Calu3 (cell line): ENCODE data around the gene DRD3. TPM values are rescaled to one million over a fixed set of nuclear protein-coding genes. Genes with fewer than 3 reads are reported as not detected.

ENCODE experiments used
- BruUV-seq: library from RNA; stranded (reverse); fragments of 400-500 nt; replicated peaks from 2 replicates; lab custom pipeline; 2021; lab: Mats Ljungman, UMichigan
- CTCF ChIA-PET: fragments of 300-600 bp; sonication (Branson Sonifier 250); formaldehyde crosslinking; loops from one replicate; lab custom pipeline; 2022; ENCODE audit warnings: antibody characterized with exemption; lab: Charles Lee
- DNase-seq: peaks from one replicate; pipeline ENCODE4 v3.0.0; 2022
- H3K27ac Mint-ChIP-seq: one replicate; pipeline ENCODE4 v1.8.0; 2022; ENCODE audit warnings: mixed read lengths; ENCODE audit not compliant: unreplicated experiment
- H3K27me3 Mint-ChIP-seq: one replicate; pipeline ENCODE4 v1.8.0; 2022; ENCODE audit warnings: mixed read lengths; ENCODE audit not compliant: unreplicated experiment
- H3K36me3 Mint-ChIP-seq: one replicate; pipeline ENCODE4 v1.8.0; 2022; ENCODE audit warnings: mild to moderate bottlenecking, moderate library complexity, mixed read lengths; ENCODE audit not compliant: insufficient read depth, unreplicated experiment
- H3K4me1 Mint-ChIP-seq: one replicate; pipeline ENCODE4 v1.8.0; 2022; ENCODE audit warnings: mild to moderate bottlenecking, low read depth, mixed read lengths; ENCODE audit not compliant: unreplicated experiment
- H3K4me3 Mint-ChIP-seq: one replicate; pipeline ENCODE4 v1.8.0; 2022; ENCODE audit warnings: mild to moderate bottlenecking, low read depth, moderate library complexity, mixed read lengths; ENCODE audit not compliant: unreplicated experiment
- H3K9me3 Mint-ChIP-seq: one replicate; pipeline ENCODE4 v1.8.0; 2022; ENCODE audit warnings: low read depth, mixed read lengths; ENCODE audit not compliant: unreplicated experiment
- intact Hi-C: fragments of 100-400 bp; cut with micrococcal nuclease; formaldehyde crosslinking; loops from one replicate; pipeline ENCODE4 v1.10.0; 2022; ENCODE audit not compliant: unreplicated experiment
- total RNA-seq: library from RNA; stranded (reverse); gene quantifications from 2 replicates; pipeline ENCODE4 v1.2.3, GENCODE V29; 2022
- TF ChIP-seq, protein P1 (sequence below): fragments of 200-600 bp; IDR thresholded peaks from one replicate; pipeline ENCODE4 v1.8.0; 2022; ENCODE audit warnings: antibody characterized with exemption; ENCODE audit not compliant: unreplicated experiment

Gene DRD3
- total RNA-seq, 1 experiment from 2014 or later: not detected

DNA sequence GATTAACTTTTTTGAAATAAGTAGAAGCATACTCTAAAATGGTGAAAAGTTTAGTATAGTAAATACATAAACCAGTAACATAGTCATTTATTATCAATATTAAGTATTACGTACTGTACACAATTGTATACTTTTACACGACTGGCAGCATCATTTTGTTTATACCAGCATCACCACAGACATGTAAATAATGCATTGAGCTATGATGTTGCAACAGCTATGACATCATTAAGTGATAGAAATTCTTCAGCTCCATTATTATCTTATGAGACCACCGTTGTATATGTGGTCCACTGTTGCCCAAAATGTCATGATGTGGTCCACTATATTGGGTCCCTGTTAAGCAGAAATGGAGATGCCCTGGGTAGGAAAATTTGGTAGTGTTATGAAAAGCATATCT, 51.3 kb downstream of the DRD3 start:
- Mint-ChIP-seq H3K27me3 (peaks cover 13% of the 10 kb centered on the region), H3K36me3 (no peaks in the 10 kb centered on the region), H3K4me3 (no peak overlapping the region), H3K4me1 (no peaks in the 10 kb centered on the region), H3K9me3 (no peaks in the 10 kb centered on the region), H3K27ac (no peak overlapping the region)
- CTCF ChIA-PET: no interaction called here
- intact Hi-C loops: no loop called here
- no TSS peak for BruUV-seq
- DNase-seq: no peak
- TF ChIP-seq, protein P1, sequence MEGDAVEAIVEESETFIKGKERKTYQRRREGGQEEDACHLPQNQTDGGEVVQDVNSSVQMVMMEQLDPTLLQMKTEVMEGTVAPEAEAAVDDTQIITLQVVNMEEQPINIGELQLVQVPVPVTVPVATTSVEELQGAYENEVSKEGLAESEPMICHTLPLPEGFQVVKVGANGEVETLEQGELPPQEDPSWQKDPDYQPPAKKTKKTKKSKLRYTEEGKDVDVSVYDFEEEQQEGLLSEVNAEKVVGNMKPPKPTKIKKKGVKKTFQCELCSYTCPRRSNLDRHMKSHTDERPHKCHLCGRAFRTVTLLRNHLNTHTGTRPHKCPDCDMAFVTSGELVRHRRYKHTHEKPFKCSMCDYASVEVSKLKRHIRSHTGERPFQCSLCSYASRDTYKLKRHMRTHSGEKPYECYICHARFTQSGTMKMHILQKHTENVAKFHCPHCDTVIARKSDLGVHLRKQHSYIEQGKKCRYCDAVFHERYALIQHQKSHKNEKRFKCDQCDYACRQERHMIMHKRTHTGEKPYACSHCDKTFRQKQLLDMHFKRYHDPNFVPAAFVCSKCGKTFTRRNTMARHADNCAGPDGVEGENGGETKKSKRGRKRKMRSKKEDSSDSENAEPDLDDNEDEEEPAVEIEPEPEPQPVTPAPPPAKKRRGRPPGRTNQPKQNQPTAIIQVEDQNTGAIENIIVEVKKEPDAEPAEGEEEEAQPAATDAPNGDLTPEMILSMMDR: no peak

DNA sequence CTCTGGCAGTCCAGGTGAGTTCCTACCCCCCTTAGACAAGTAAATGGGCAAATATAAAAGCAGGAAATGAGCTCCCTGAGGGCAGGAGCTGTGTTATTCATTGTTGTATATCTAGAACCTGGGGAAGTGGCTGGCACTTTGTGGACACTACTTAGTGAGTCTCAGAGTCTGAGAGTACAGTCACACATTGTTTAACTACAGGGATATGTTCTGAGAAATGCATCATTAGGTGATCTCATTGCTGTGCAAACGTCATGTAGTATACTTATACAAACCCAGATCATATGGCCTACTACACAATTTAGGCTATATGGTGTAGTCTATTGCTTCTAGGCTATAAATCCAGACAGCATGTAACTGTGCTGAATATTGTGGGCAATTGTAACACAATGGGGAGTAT, 52.4 kb downstream of the DRD3 start:
- H3K27me3 Mint-ChIP-seq: peaks cover 2% of the 10 kb centered on the region
- DNase-seq: no peak
- TF ChIP-seq, protein P1: no peak
- BruUV-seq: no TSS peak
- H3K4me3 Mint-ChIP-seq: no peak overlapping the region
- H3K36me3 Mint-ChIP-seq: no peaks in the 10 kb centered on the region
- CTCF ChIA-PET: no interaction called here
- intact Hi-C loops: no loop called here
- H3K27ac Mint-ChIP-seq: no peak overlapping the region
- no peaks in the 10 kb centered on the region for H3K9me3 Mint-ChIP-seq
- H3K4me1 Mint-ChIP-seq: no peaks in the 10 kb centered on the region

DNA sequence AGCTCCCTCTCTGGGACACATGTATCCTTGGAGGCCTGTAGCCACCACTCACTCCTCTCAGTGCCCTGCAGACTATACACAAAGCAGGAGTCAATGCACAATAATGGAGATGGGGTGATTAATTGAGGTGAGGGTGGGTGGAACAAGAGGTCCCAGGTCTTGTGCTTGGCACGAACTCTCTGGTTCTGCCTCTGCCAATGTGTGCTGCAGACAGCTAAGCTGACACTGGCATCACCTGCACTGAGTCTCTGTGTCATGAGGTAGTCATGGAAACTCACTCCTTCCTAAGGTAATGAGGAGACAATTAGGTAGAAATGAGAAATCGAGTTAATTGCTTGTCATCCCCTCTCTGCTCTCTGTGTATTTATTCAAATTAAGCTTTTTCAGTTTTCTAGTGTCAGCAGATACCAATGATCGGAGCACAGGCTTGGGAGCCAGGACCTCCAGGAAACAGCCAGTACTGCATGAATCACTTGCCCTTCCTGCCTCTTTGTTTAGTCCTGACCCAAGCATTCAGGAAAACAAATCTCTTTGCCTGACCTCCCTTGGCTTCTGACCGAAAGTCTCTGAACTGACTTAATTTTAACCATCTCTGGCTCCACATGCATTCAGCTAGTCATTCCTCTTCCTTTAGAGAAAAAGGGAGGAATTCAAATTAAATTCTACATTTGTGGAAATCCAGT, 56.7 kb downstream of the DRD3 start:
- no peak overlapping the region for H3K27ac Mint-ChIP-seq
- DNase-seq: no peak
- no peaks in the 10 kb centered on the region for H3K36me3 Mint-ChIP-seq
- no TSS peak for BruUV-seq
- H3K4me3 Mint-ChIP-seq: no peak overlapping the region
- H3K9me3 Mint-ChIP-seq: no peaks in the 10 kb centered on the region
- no peaks in the 10 kb centered on the region for H3K4me1 Mint-ChIP-seq
- CTCF ChIA-PET: interaction anchor here (0.6 to 0.7 kb wide), 2 partner anchors 19 to 251 kb away, joined by 3 to 6 read pairs; no protein-coding TSS in a partner anchor
- TF ChIP-seq, protein P1: no peak
- H3K27me3 Mint-ChIP-seq: no peaks in the 10 kb centered on the region
- intact Hi-C loops: no loop called here

DNA sequence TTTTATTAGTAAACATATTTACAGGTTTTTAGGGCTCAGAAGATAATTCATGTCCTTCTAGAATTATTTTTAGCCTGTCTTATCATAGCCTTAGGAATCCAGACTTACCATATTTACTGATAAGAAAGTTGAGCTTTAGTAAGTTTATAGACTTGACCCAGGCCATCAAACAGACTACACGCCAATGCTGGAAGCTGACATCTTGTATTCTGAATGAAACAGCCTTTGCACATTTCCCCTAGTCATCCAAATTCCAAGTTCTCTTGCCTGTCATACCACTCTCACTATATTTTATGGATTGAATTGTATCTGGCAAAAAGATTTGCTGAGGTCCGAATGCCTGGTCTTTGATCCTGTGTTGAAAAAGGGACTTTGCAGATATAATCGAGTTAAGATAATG, 58.6 kb downstream of the DRD3 start:
- Mint-ChIP-seq H3K4me1 (no peaks in the 10 kb centered on the region), H3K27me3 (no peaks in the 10 kb centered on the region), H3K4me3 (no peak overlapping the region), H3K9me3 (no peaks in the 10 kb centered on the region), H3K27ac (no peak overlapping the region), H3K36me3 (no peaks in the 10 kb centered on the region)
- TF ChIP-seq, protein P1: no peak
- no peak for DNase-seq
- no TSS peak for BruUV-seq
- intact Hi-C loops: no loop called here
- CTCF ChIA-PET: no interaction called here
